Frontal cortex (tissue), 4 donors: ENCODE data around the gene C2CD4C. TPM values are rescaled to one million over a fixed set of nuclear protein-coding genes. Genes with fewer than 3 reads are reported as not detected.
"Not testable (repeated sequence)": the region's sequence is repeated elsewhere in the genome, so short reads cannot be mapped to it uniquely, and the experiment has no call there.

Source experiments
- DNase-seq, 2 donors: peaks; one replicate each; pipeline ENCODE4 v3.0.0; 2012; ENCODE audit warnings: low spot score in 2 of 2
- FAIRE-seq: peaks from 2 replicates; lab custom pipeline; 2012; peaks lifted over from hg19 to GRCh38; lab: Jason Lieb, UNC
- total RNA-seq: library from RNA; depleted of rRNA; stranded (reverse); fragments of >200 nt; gene quantifications from one replicate; pipeline ENCODE4 v1.2.3, GENCODE V29; 2014
- donor health status: control.
- donor health status: control.
- donor health status: control.

C2CD4C gene
- total RNA-seq, 1 donor from 2014 or later, result 20.8 TPM

- FAIRE-seq (no peak), DNase-seq (no peak)
Observed at GRCh38 chr19:403221-404027, 5.5 kb downstream of the C2CD4C start.

- DNase-seq (no peak), FAIRE-seq (no peak)
Observed at GRCh38 chr19:402786-403185, 6.2 kb downstream of the C2CD4C start.

GRCh38 chr19:401866-402511 is 7.0 kb downstream of the C2CD4C start:
- no peak for FAIRE-seq
- no peak for DNase-seq

- DNase-seq, result no peak
Observed at GRCh38 chr19:400976-401865, 7.7 kb downstream of the C2CD4C start.

GRCh38 chr19:399370-399769 is 9.6 kb downstream of the C2CD4C start:
- no peak for FAIRE-seq
- DNase-seq, result no peak

More at GRCh38 chr19:400976-401865, 7.7 kb downstream of the C2CD4C start:
- FAIRE-seq, result no peak

GRCh38 chr19:398719-399118 is 10.2 kb downstream of the C2CD4C start:
- FAIRE-seq (no peak), DNase-seq (no peak)

- no peak for DNase-seq
- FAIRE-seq, result no peak
Observed at GRCh38 chr19:397941-398706, 10.8 kb downstream of the C2CD4C start.

- FAIRE-seq (no peak), DNase-seq (no peak)
Observed at GRCh38 chr19:397321-397720, 11.6 kb downstream of the C2CD4C start.

GRCh38 chr19:395467-395866 is 13.5 kb downstream of the C2CD4C start:
- FAIRE-seq (no peak), DNase-seq (no peak)

GRCh38 chr19:394857-395256 is 14.1 kb downstream of the C2CD4C start:
- DNase-seq, FAIRE-seq: not testable (repeated sequence)

GRCh38 chr19:393560-393959 is 15.4 kb downstream of the C2CD4C start:
- not testable (repeated sequence) for DNase-seq, FAIRE-seq

GRCh38 chr19:392375-392970 is 16.5 kb downstream of the C2CD4C start:
- no peak for FAIRE-seq
- DNase-seq, result no peak

GRCh38 chr19:391726-392374 is 17.1 kb downstream of the C2CD4C start:
- FAIRE-seq (no peak), DNase-seq (no peak)

GRCh38 chr19:391207-391557 is 17.8 kb downstream of the C2CD4C start:
- FAIRE-seq, result no peak
- no peak for DNase-seq

- DNase-seq, result no peak
- no peak for FAIRE-seq
Observed at GRCh38 chr19:390386-391206, 18.4 kb downstream of the C2CD4C start.

- FAIRE-seq, result no peak
- DNase-seq, result no peak
Observed at GRCh38 chr19:389935-390289, 19.0 kb downstream of the C2CD4C start.

GRCh38 chr19:389255-389934 is 19.6 kb downstream of the C2CD4C start:
- no peak for FAIRE-seq
- DNase-seq, result no peak

- DNase-seq (no peak), FAIRE-seq (no peak)
Observed at GRCh38 chr19:388691-389090, 20.3 kb downstream of the C2CD4C start.
